ENCODE data around the gene AK1.

AK1 gene

DNA sequence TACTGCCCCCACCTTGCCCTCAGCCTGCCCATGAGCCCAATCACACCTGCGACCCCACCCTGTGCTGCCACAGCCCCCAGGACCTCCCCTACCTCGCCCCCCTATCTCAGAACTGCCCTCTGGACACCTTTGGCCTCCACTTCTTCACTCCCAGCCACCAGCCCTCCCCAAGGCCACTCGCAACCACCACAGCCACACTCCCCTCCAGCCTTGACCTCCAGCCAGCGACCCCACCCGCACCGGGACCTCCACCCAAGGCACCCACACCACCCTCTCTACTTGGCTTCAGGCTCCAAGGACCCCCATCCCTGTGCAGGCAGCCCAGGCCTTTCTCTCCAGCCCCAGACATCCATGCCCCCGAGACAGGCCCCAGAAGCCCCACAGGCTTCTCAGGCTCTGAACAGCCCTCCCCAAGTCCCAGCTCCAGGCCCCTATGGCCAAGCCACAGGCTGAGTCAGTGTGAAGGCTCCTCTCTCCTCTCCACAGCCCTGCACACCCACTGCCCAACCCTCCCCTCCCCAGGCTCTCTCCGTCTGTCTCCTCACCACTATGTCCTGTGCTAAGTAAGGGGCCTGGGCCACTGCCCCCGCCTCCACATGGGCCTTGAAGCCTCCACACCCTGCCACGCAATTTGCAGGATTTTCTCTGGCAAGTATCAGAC is 2.0 kb downstream of the AK1 start:
- TF ChIP-seq TAF1 (IDR thresholded peaks at IDR 0.05; ENCODE audit: borderline replicate concordance, insufficient read depth, low read length) = no peak
- no peak for TF ChIP-seq FOXP2 (optimal IDR thresholded peaks at IDR 0.05; ENCODE audit: borderline replicate concordance, extremely low read depth, extremely low read length, insufficient read depth)
- no peak for TF ChIP-seq SIN3A (IDR thresholded peaks at IDR 0.05; ENCODE audit: borderline replicate concordance, insufficient read depth, low read length)
- no peak for TF ChIP-seq POLR2AphosphoS5 (IDR thresholded peaks at IDR 0.05; ENCODE audit: low read depth, low read length)
- TF ChIP-seq, protein P1, sequence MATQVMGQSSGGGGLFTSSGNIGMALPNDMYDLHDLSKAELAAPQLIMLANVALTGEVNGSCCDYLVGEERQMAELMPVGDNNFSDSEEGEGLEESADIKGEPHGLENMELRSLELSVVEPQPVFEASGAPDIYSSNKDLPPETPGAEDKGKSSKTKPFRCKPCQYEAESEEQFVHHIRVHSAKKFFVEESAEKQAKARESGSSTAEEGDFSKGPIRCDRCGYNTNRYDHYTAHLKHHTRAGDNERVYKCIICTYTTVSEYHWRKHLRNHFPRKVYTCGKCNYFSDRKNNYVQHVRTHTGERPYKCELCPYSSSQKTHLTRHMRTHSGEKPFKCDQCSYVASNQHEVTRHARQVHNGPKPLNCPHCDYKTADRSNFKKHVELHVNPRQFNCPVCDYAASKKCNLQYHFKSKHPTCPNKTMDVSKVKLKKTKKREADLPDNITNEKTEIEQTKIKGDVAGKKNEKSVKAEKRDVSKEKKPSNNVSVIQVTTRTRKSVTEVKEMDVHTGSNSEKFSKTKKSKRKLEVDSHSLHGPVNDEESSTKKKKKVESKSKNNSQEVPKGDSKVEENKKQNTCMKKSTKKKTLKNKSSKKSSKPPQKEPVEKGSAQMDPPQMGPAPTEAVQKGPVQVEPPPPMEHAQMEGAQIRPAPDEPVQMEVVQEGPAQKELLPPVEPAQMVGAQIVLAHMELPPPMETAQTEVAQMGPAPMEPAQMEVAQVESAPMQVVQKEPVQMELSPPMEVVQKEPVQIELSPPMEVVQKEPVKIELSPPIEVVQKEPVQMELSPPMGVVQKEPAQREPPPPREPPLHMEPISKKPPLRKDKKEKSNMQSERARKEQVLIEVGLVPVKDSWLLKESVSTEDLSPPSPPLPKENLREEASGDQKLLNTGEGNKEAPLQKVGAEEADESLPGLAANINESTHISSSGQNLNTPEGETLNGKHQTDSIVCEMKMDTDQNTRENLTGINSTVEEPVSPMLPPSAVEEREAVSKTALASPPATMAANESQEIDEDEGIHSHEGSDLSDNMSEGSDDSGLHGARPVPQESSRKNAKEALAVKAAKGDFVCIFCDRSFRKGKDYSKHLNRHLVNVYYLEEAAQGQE (IDR thresholded peaks at IDR 0.05; ENCODE audit: insufficient read depth in 1 of 2, low read depth in 2 of 2, low read length in 2 of 2) = no peak

DNA sequence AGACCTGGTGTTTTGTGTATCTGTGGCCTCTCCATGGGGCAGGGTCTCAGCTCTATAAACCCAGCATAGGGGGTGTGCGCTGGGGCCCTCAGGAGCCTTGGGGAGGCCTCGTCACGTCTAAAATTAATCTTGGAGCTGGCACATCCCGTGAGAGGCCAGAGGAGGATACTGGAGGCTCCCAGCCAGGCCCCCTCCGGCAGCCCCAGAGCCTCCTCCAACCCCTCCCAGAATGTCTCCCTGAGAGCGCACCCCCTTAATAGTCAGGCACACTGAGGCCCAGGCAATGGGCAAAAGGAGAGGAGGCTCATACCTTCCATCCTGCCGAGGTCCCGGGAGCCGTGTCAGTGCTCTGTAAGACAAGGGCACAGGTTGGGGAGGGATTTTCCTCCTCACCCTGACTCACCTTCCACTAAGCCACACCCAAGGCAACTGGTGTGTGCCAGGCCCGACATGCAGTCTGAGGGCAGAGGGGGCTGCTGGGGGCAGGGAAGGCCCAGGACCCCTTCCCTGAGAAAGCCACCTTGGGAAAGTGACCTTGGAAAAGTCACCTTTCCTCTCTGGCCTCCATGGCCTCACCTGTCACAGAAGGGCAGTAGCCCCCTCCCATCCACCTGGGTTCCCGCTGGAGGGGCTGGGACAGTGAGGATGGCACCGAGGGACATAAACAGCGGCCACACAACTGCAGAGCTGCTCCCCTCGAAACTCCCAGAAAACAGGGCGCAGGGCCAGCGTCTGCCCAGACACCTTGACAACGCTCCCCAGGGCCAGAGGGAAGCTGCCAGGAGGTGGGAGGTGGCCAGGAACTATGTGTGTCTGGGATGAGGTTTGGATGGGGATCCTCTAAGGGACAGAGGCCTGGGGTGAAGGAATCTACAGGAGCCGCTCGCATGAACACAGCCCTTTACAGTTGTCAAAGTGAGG is 2.9 kb downstream of the AK1 start:
- TF ChIP-seq TAF1 (IDR thresholded peaks at IDR 0.05; ENCODE audit: borderline replicate concordance, insufficient read depth, low read length) (no peak), SIN3A (IDR thresholded peaks at IDR 0.05; ENCODE audit: borderline replicate concordance, insufficient read depth, low read length) (no peak), POLR2AphosphoS5 (IDR thresholded peaks at IDR 0.05; ENCODE audit: low read depth, low read length) (no peak), FOXP2 (optimal IDR thresholded peaks at IDR 0.05; ENCODE audit: borderline replicate concordance, extremely low read depth, extremely low read length, insufficient read depth) (no peak)
- TF ChIP-seq, protein P1 (IDR thresholded peaks at IDR 0.05; ENCODE audit: insufficient read depth in 1 of 2, low read depth in 2 of 2, low read length in 2 of 2) = no peak

DNA sequence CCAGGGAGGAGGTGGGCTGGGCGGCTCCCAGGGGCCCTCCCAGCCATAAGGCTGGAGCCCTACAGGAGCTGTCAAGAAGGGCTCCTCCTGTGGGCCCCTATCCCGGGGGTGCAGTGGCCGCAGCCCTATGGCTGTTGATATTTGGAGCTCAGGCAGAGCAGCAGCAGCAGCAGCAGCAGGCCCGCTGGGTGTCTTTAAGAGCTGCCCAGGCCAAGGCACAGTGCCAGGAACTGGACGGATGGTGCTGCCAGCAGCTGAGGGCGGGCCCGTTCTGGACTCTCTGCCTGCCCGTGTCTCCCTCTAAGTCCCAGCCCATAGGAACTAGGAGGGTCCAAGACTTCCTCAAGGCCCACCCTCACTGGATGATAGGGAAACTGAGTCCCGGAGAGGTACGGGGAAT is 3.6 kb downstream of the AK1 start:
- TF ChIP-seq TAF1 (IDR thresholded peaks at IDR 0.05; ENCODE audit: borderline replicate concordance, insufficient read depth, low read length) = no peak
- no peak for TF ChIP-seq POLR2AphosphoS5 (IDR thresholded peaks at IDR 0.05; ENCODE audit: low read depth, low read length)
- TF ChIP-seq FOXP2 (optimal IDR thresholded peaks at IDR 0.05; ENCODE audit: borderline replicate concordance, extremely low read depth, extremely low read length, insufficient read depth) = no peak
- no peak for TF ChIP-seq SIN3A (IDR thresholded peaks at IDR 0.05; ENCODE audit: borderline replicate concordance, insufficient read depth, low read length)
- TF ChIP-seq, protein P1 (IDR thresholded peaks at IDR 0.05; ENCODE audit: insufficient read depth in 1 of 2, low read depth in 2 of 2, low read length in 2 of 2) = no peak

DNA sequence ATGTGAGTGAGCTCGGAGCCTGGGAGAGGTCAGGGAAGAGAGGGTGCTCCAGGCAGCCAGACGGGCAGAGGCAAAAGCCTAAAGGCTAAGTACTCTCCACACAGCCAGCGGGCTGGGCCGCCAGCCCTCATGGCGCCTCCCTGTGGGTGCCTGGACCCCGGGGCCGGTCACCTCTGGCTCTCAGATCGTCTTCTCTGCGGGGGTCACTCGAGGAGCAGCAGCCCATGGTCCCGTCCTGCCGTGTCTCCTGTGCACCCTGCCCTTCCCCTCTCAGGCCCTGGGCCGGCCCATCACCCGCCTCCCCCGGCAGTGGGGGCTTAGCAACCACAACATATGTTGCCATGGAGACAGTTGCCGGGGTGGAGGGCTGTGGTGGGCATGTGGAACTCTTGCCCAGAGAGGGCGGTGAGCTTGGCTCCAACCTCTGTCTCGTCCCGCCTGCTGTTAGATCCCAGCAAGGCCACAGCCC is 4.2 kb downstream of the AK1 start:
- TF ChIP-seq TAF1 (IDR thresholded peaks at IDR 0.05; ENCODE audit: borderline replicate concordance, insufficient read depth, low read length) = no peak
- no peak for TF ChIP-seq SIN3A (IDR thresholded peaks at IDR 0.05; ENCODE audit: borderline replicate concordance, insufficient read depth, low read length)
- TF ChIP-seq, protein P1 (IDR thresholded peaks at IDR 0.05; ENCODE audit: insufficient read depth in 1 of 2, low read depth in 2 of 2, low read length in 2 of 2) = no peak
- no peak for TF ChIP-seq FOXP2 (optimal IDR thresholded peaks at IDR 0.05; ENCODE audit: borderline replicate concordance, extremely low read depth, extremely low read length, insufficient read depth)
